CD4-positive, alpha-beta T cell (primary cell): Measurements from ENCODE around the gene CALHM6. TPM values are rescaled to one million over a fixed set of nuclear protein-coding genes. Genes with fewer than 3 reads are reported as not detected.

Experiments
- ATAC-seq: fragments of 200-7000 bp; cut with Tn5 transposase; one replicate; pipeline ENCODE4 v1.10.0; 2022; ENCODE audit warnings: mild to moderate bottlenecking; ENCODE audit not compliant: poor library complexity
- CTCF ChIA-PET: fragments of 350-600 bp; sonication (Branson Sonifier 250); formaldehyde crosslinking; loops from one replicate; lab custom pipeline; 2021; ENCODE audit warnings: antibody characterized with exemption, inconsistent platforms; lab: Charles Lee
- POLR2A ChIA-PET: fragments of 350-600 bp; sonication (Branson Sonifier 250); formaldehyde crosslinking; loops from one replicate; lab custom pipeline; 2021; ENCODE audit warnings: antibody characterized with exemption, inconsistent platforms; lab: Charles Lee
- DNase-seq, 14 experiments: peaks; one replicate each; pipeline ENCODE4 v3.0.0-alpha.2; 2013 to 2020; ENCODE audit warnings: mixed read lengths in 2 of 14
- H3K27ac ChIP-seq, 2 donors: one replicate each; pipeline versions ENCODE4 v1.5.1 to v1.7.0; 2013; ENCODE audit warnings: low read length in 2 of 2, low read depth in 1 of 2, mild to moderate bottlenecking in 1 of 2
- H3K27me3 ChIP-seq, 2 experiments: 1 replicate in 1 of 2; 2 replicates in 1 of 2; pipeline versions ENCODE4 v1.6.1 to v1.7.0; 2013; ENCODE audit warnings: low read length in 2 of 2, control low read depth in 1 of 2, mild to moderate bottlenecking in 1 of 2, moderate library complexity in 1 of 2; ENCODE audit not compliant: insufficient read depth in 2 of 2, control insufficient read depth in 1 of 2
- H3K36me3 ChIP-seq: one replicate; pipeline ENCODE4 v1.6.1; 2013; ENCODE audit warnings: low read length, control low read depth; ENCODE audit not compliant: insufficient read depth
- H3K4me1 ChIP-seq: one replicate; pipeline ENCODE4 v1.6.1; 2013; ENCODE audit warnings: low read length, control low read depth; ENCODE audit not compliant: insufficient read depth
- H3K4me3 ChIP-seq: one replicate; pipeline ENCODE4 v1.5.1; 2013; ENCODE audit warnings: mild to moderate bottlenecking, low read length, moderate library complexity
- H3K9me3 ChIP-seq, 2 experiments: 1 replicate in 1 of 2; 2 replicates in 1 of 2; pipeline versions ENCODE4 v1.6.1 to v1.7.0; 2013; ENCODE audit warnings: low read length in 2 of 2, mild to moderate bottlenecking in 2 of 2, control low read depth in 1 of 2, moderate library complexity in 1 of 2; ENCODE audit not compliant: control insufficient read depth in 1 of 2, insufficient read depth in 1 of 2
- H3K27ac Mint-ChIP-seq: one replicate; pipeline ENCODE4 v1.8.0; 2020; ENCODE audit warnings: mixed read lengths
- H3K27me3 Mint-ChIP-seq: one replicate; pipeline ENCODE4 v1.8.0; 2021; ENCODE audit warnings: mixed read lengths
- H3K36me3 Mint-ChIP-seq: one replicate; pipeline ENCODE4 v1.8.0; 2021; ENCODE audit warnings: low read depth, mixed read lengths
- H3K4me1 Mint-ChIP-seq: one replicate; pipeline ENCODE4 v1.8.0; 2021; ENCODE audit warnings: low read depth, mixed read lengths
- H3K4me3 Mint-ChIP-seq: one replicate; pipeline ENCODE4 v1.8.0; 2020; ENCODE audit warnings: mild to moderate bottlenecking, mixed read lengths
- H3K9me3 Mint-ChIP-seq: one replicate; pipeline ENCODE4 v1.8.0; 2020; ENCODE audit warnings: mixed read lengths
- CTCF ChIP-seq: fragments of 200-600 bp; IDR thresholded peaks from one replicate; pipeline ENCODE4 v1.8.0; 2022; ENCODE audit warnings: antibody characterized with exemption, mild to moderate bottlenecking
- intact Hi-C, 2 experiments: fragments of 100-400 bp; cut with DNase I in 1 of 2; cut with micrococcal nuclease in 1 of 2; formaldehyde crosslinking; loops; one replicate each; pipeline versions ENCODE4 v1.15.1 to v1.9.0; 2023 to 2025; cut with DNase I, micrococcal nuclease
- total RNA-seq, 174 experiments: library from RNA in 2 of 174; stranded (reverse) in 2 of 174; gene quantifications; one replicate each; pipeline ENCODE4 v1.2.3 and lab custom pipeline; 2021 to 2026

The CALHM6 gene
- total RNA-seq, 2 experiments from 2014 or later, result 3.0 to 3.1 TPM

- no peaks in the 10 kb centered on the region for H3K9me3 Mint-ChIP-seq
- no peak overlapping the region for H3K27ac Mint-ChIP-seq
- no peaks in the 10 kb centered on the region for H3K27me3 Mint-ChIP-seq
- no peak overlapping the region for H3K27ac ChIP-seq
- H3K4me1 ChIP-seq, result no peaks in the 10 kb centered on the region
- ChIA-PET CTCF (no interaction called here), POLR2A (no interaction called here)
- no peaks in the 10 kb centered on the region for H3K4me1 Mint-ChIP-seq
- TF ChIP-seq CTCF, result no peak
- H3K4me3 Mint-ChIP-seq, result no peak overlapping the region
- intact Hi-C loops, result no loop called here
- no peak for ATAC-seq
- no peaks in the 10 kb centered on the region for H3K36me3 ChIP-seq
- H3K9me3 ChIP-seq, result no peaks in the 10 kb centered on the region
- H3K36me3 Mint-ChIP-seq, result no peaks in the 10 kb centered on the region
- no peak overlapping the region for H3K4me3 ChIP-seq
- no peak for DNase-seq
- H3K27me3 ChIP-seq, result no peaks in the 10 kb centered on the region
These were observed 43.5 kb upstream of the CALHM6 start for GRCh38 chr6:116417661-116418060.

- no peaks in the 10 kb centered on the region for H3K27me3 Mint-ChIP-seq
- CTCF ChIA-PET, result interaction anchor here (0.7 to 1.3 kb wide), 3 partner anchors 8 to 132 kb away, joined by 3 read pairs; no protein-coding TSS in a partner anchor
- no peak for DNase-seq
- Histone ChIP-seq H3K27me3 (no peaks in the 10 kb centered on the region), H3K36me3 (no peaks in the 10 kb centered on the region), H3K9me3 (no peaks in the 10 kb centered on the region), H3K4me1 (no peaks in the 10 kb centered on the region), H3K27ac (no peak overlapping the region), H3K4me3 (no peak overlapping the region)
- no peak overlapping the region for H3K27ac Mint-ChIP-seq
- H3K36me3 Mint-ChIP-seq, result no peaks in the 10 kb centered on the region
- H3K4me3 Mint-ChIP-seq, result no peak overlapping the region
- H3K9me3 Mint-ChIP-seq, result no peaks in the 10 kb centered on the region
- intact Hi-C loops, result no loop called here
- POLR2A ChIA-PET, result interaction anchor here (0.6 kb wide), 1 partner anchor 44 kb away, joined by 3 read pairs; no protein-coding TSS in a partner anchor
- no peak for TF ChIP-seq CTCF
- H3K4me1 Mint-ChIP-seq, result no peaks in the 10 kb centered on the region
- no peak for ATAC-seq
These were observed 41.9 kb upstream of the CALHM6 start for GRCh38 chr6:116419069-116419786.

GRCh38 chr6:116420341-116420740, 40.8 kb upstream of the CALHM6 start:
- no peak for DNase-seq
- Histone ChIP-seq H3K27ac (no peak overlapping the region), H3K27me3 (no peaks in the 10 kb centered on the region), H3K4me1 (no peaks in the 10 kb centered on the region), H3K36me3 (no peaks in the 10 kb centered on the region), H3K9me3 (no peaks in the 10 kb centered on the region), H3K4me3 (no peak overlapping the region)
- ChIA-PET CTCF (interaction anchor here (0.7 to 2.4 kb wide), 2 partner anchors 9 to 133 kb away, joined by 3 to 5 read pairs; no protein-coding TSS in a partner anchor), POLR2A (no interaction called here)
- no peak for TF ChIP-seq CTCF
- ATAC-seq, result no peak
- H3K4me1 Mint-ChIP-seq, result no peaks in the 10 kb centered on the region
- H3K4me3 Mint-ChIP-seq, result no peak overlapping the region
- intact Hi-C loops, result no loop called here
- H3K9me3 Mint-ChIP-seq, result no peaks in the 10 kb centered on the region
- no peaks in the 10 kb centered on the region for H3K36me3 Mint-ChIP-seq
- no peak overlapping the region for H3K27ac Mint-ChIP-seq
- H3K27me3 Mint-ChIP-seq, result no peaks in the 10 kb centered on the region
